VCaP (cell line): ENCODE results near the gene BCS1L.

Experiments
- H3K27ac ChIP-seq: fragments of 450-650 bp; 2 replicates; pipeline ENCODE4 v1.5.1; 2017
- TF ChIP-seq, protein P1 (sequence below): fragments of 450-650 bp; conservative IDR thresholded peaks from 2 replicates; pipeline ENCODE4 v1.5.1; 2017; ENCODE audit warnings: mild to moderate bottlenecking, moderate library complexity

Gene BCS1L

DNA sequence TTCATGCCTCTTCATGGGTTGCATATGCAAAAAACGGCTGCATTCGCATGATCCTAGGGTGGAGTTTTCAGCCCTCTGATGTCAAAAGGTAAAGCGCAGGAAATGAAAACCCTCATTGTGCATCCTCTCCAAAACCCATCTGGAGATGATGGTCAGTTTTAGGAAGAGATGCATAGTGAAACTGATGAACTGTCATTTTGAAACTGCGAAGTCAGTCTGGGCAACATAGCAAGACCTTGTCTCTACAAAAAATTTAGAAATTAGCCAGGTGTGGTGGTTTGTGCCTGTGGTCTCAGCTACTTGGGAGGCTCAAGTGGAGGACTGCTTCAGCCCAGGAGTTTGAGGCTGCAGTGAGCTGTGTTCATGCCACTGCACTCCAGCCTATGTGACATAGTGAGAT, 48.6 kb downstream of the BCS1L start:
- TF ChIP-seq, protein P1, sequence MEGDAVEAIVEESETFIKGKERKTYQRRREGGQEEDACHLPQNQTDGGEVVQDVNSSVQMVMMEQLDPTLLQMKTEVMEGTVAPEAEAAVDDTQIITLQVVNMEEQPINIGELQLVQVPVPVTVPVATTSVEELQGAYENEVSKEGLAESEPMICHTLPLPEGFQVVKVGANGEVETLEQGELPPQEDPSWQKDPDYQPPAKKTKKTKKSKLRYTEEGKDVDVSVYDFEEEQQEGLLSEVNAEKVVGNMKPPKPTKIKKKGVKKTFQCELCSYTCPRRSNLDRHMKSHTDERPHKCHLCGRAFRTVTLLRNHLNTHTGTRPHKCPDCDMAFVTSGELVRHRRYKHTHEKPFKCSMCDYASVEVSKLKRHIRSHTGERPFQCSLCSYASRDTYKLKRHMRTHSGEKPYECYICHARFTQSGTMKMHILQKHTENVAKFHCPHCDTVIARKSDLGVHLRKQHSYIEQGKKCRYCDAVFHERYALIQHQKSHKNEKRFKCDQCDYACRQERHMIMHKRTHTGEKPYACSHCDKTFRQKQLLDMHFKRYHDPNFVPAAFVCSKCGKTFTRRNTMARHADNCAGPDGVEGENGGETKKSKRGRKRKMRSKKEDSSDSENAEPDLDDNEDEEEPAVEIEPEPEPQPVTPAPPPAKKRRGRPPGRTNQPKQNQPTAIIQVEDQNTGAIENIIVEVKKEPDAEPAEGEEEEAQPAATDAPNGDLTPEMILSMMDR: no peak
- no peak overlapping the region for H3K27ac ChIP-seq

- TF ChIP-seq, protein P1: no peak
- H3K27ac ChIP-seq: peak overlapping the region; percentile 87; the same call in 1 of the 2 replicates
Measured at GRCh38 chr2:218709908-218710307, 50.4 kb downstream of the BCS1L start.

DNA sequence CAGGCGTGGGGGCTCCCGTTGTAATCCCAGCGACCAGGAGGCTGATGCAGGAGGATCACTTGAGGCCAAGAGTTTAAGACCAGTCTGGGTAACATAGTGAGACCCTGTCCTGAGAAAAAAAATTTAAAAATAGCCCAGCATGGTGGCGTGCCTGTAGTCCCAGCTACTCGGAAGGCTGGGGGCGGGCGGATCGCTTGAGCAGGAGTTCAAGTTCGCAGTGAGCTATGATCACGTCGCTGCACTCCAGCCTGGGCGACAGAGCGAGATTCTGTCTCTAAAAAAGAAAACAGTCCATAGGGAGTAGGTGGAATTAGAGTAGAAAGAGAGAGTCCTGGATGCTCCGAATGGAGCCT, 50.8 kb downstream of the BCS1L start:
- TF ChIP-seq, protein P1: no peak
- H3K27ac ChIP-seq: peak overlapping the region; percentile 87

DNA sequence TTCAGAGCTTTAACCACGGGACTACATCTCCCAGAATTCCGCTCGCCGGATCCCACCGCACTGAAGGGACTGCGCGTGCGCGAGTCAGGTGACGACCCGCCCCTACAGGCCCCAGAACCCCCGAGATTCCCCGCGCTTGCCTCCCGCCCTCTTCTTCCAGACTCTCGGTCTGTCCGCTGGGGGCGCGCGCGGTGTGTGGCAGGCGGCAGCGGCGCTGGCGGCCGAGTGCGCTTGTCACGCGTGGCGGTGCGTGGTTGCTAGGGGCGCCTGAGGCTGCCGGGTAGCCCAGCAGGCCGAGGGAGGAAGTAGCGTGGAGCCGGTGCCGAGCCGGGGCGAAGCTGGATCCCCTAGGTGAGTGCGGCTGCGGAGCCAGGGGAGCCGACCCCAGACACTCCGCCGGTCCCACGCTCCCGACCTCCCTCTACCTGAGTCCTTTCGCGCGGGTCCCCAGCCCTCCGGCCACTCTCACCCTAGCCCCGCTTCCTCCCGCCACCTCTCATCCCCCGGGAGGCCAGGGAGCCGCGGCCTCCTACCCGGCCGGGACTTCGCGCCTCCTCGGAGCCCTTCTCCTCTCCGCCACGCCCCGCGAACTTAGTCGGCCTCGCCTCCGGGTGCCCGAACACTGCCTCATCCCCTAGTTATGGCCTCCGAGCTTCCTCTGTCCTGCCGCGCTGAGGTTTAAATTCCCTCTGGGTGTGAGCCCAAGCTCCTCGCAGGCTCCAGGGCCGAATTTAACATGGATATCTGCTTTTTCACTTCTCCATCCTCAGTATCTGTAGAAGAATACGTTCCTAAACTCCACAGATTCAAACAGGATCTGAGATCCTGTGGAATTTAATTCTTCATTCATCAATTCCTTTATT, 51.4 kb downstream of the BCS1L start, which contains the start of gene TTLL4:
TTLL4 (plus strand) TSS at position 149 of the 863 bp plus-strand sequence. CDS start 26,842 bp downstream, outside the sequence.
- TF ChIP-seq, protein P1: peak; percentile 93
- H3K27ac ChIP-seq: peak within 1 kb of the TSS; percentile 87

DNA sequence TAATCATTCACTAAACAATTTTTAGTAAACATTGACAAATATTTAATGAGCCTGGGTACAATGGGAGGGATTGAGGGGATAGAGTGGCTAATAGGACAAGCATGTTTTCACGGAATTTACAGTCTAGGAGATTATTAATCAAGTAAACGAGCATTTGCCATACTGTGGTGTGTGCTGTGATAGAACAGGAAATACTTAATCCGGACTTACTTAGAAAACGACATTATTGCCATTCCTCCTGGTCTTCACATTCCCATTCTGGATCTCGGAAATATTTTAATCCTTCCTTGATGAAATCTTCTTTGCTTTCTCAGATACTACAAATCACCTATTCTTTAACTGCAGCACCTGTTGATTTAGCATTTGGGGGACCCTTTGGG, 52.1 kb downstream of the BCS1L start:
- H3K27ac ChIP-seq: peak overlapping the region; percentile 87
- TF ChIP-seq, protein P1: no peak
